HEK293 (cell line): ENCODE data around the gene ELOVL2.

Experiments
- CTCF ChIP-seq: fragments of 450-650 bp; formaldehyde crosslinking; IDR thresholded peaks from 2 replicates; pipeline ENCODE4 v1.5.1; 2016; ENCODE audit warnings: missing biosample characterization, missing genetic modification characterization
- GLIS1 ChIP-seq: fragments of 450-650 bp; formaldehyde crosslinking; IDR thresholded peaks from 2 replicates; pipeline ENCODE4 v1.5.1; 2016; ENCODE audit warnings: missing biosample characterization, missing genetic modification characterization
- KLF17 ChIP-seq: fragments of 450-650 bp; formaldehyde crosslinking; IDR thresholded peaks from 2 replicates; pipeline ENCODE4 v1.5.1; 2016; ENCODE audit warnings: missing biosample characterization, missing genetic modification characterization
- MEIS1 ChIP-seq: sonication (generic); formaldehyde crosslinking; IDR thresholded peaks from 2 replicates; pipeline ENCODE4 v1.8.1; 2022; ENCODE audit warnings: missing genetic modification reagents, mild to moderate bottlenecking, borderline replicate concordance
- MZF1 ChIP-seq: fragments of 450-650 bp; formaldehyde crosslinking; IDR thresholded peaks from 2 replicates; pipeline ENCODE4 v1.5.1; 2017; ENCODE audit warnings: missing biosample characterization, missing genetic modification characterization, borderline replicate concordance
- TCF7L2 ChIP-seq: IDR thresholded peaks from 2 replicates; pipeline ENCODE4 v1.6.1; 2011; ENCODE audit warnings: low read depth, mild to moderate bottlenecking, inconsistent platforms, low read length, moderate library complexity, borderline replicate concordance
- ZNF114 ChIP-seq: fragments of 450-650 bp; formaldehyde crosslinking; IDR thresholded peaks from 2 replicates; pipeline ENCODE4 v1.5.0; 2017; ENCODE audit warnings: missing biosample characterization, missing genetic modification characterization
- ZNF580 ChIP-seq: fragments of 450-650 bp; formaldehyde crosslinking; IDR thresholded peaks from 2 replicates; pipeline ENCODE4 v1.5.1; 2016; ENCODE audit warnings: missing biosample characterization, missing genetic modification characterization
- TF ChIP-seq, protein P1 (sequence below): fragments of 450-650 bp; formaldehyde crosslinking; IDR thresholded peaks from 2 replicates; pipeline ENCODE4 v1.5.1; 2016; ENCODE audit warnings: missing biosample characterization, missing genetic modification characterization

GRCh38 chr6:11069760-11070159, 25.7 kb upstream of the ELOVL2 start:
- TF ChIP-seq TCF7L2 (no peak), MZF1 (tag by site-specific recombination) (no peak), GLIS1 (tag by site-specific recombination) (no peak), MEIS1 (CRISPR knock-in tag) (no peak), ZNF114 (tag by site-specific recombination) (no peak), ZNF580 (tag by site-specific recombination) (no peak), KLF17 (tag by site-specific recombination) (no peak), CTCF (tag by site-specific recombination) (no peak)
- TF ChIP-seq, protein P1, sequence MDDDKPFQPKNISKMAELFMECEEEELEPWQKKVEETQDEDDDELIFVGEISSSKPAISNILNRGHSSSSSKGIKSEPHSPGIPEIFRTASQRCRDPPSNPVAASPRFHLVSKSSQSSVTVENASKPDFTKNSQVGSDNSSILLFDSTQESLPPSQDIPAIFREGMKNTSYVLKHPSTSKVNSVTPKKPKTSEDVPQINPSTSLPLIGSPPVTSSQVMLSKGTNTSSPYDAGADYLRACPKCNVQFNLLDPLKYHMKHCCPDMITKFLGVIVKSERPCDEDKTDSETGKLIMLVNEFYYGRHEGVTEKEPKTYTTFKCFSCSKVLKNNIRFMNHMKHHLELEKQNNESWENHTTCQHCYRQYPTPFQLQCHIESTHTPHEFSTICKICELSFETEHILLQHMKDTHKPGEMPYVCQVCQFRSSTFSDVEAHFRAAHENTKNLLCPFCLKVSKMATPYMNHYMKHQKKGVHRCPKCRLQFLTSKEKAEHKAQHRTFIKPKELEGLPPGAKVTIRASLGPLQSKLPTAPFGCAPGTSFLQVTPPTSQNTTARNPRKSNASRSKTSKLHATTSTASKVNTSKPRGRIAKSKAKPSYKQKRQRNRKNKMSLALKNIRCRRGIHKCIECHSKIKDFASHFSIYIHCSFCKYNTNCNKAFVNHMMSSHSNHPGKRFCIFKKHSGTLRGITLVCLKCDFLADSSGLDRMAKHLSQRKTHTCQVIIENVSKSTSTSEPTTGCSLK (tag by site-specific recombination), result no peak
